Measurements from ENCODE around the gene CNPY3. TPM values are rescaled to one million over a fixed set of nuclear protein-coding genes. Genes with fewer than 3 reads are reported as not detected.

The CNPY3 gene
- polyA plus RNA-seq, 2 of the 4 experiments (the other 2 are of a cell fraction) = 30.3 to 38.5 TPM

GRCh38 chr6:42914546-42914945 is 14.7 kb upstream of the CNPY3 start:
- no peak overlapping the region for H3K4me2 ChIP-seq
- ATAC-seq (no peak), DNase-seq (ENCODE audit: low read depth in 1 of 2, low spot score in 1 of 2) (no peak), FAIRE-seq (no peak)
- H3K4me3 ChIP-seq = no peak overlapping the region
- CTCF ChIA-PET = interaction anchor here (1.1 to 1.8 kb wide), 2 partner anchors 13 to 15 kb away, joined by 5 to 7 read pairs; no protein-coding TSS in a partner anchor
- H3K4me1 ChIP-seq = no peaks in the 10 kb centered on the region; the same call in 2 of the 3 replicates
- H3K9me3 ChIP-seq = no peaks in the 10 kb centered on the region
- TF ChIP-seq HOXB5 (CRISPR knock-in tag; IDR thresholded peaks at IDR 0.05) (no peak), ZNF302 (CRISPR knock-in tag; IDR thresholded peaks at IDR 0.05) (no peak), POLR2AphosphoS2 (conservative IDR thresholded peaks at IDR 0.05; ENCODE audit: low read length) (no peak), SMC3 (IDR thresholded peaks at IDR 0.05) (no peak), KDM1A (IDR thresholded peaks at IDR 0.05; ENCODE audit: low read depth) (no peak), HMGXB4 (CRISPR knock-in tag; IDR thresholded peaks at IDR 0.05; ENCODE audit: borderline replicate concordance) (no peak), FOXS1 (CRISPR knock-in tag; IDR thresholded peaks at IDR 0.05) (no peak), ZSCAN20 (CRISPR knock-in tag; IDR thresholded peaks at IDR 0.05) (no peak), HDAC2 (IDR thresholded peaks at IDR 0.05) (no peak), FOSB (CRISPR knock-in tag; IDR thresholded peaks at IDR 0.05) (no peak), MAZ (IDR thresholded peaks at IDR 0.05; ENCODE audit: borderline replicate concordance, low read depth, low read length) (no peak), NR3C1 (IDR thresholded peaks at IDR 0.05) (no peak)
- TF ChIP-seq, protein P1, sequence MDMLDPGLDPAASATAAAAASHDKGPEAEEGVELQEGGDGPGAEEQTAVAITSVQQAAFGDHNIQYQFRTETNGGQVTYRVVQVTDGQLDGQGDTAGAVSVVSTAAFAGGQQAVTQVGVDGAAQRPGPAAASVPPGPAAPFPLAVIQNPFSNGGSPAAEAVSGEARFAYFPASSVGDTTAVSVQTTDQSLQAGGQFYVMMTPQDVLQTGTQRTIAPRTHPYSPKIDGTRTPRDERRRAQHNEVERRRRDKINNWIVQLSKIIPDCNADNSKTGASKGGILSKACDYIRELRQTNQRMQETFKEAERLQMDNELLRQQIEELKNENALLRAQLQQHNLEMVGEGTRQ (IDR thresholded peaks at IDR 0.05) = no peak
- TF ChIP-seq, protein P2, sequence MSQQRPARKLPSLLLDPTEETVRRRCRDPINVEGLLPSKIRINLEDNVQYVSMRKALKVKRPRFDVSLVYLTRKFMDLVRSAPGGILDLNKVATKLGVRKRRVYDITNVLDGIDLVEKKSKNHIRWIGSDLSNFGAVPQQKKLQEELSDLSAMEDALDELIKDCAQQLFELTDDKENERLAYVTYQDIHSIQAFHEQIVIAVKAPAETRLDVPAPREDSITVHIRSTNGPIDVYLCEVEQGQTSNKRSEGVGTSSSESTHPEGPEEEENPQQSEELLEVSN (IDR thresholded peaks at IDR 0.05; ENCODE audit: borderline replicate concordance, low read depth) = no peak
- TF ChIP-seq, protein P3, sequence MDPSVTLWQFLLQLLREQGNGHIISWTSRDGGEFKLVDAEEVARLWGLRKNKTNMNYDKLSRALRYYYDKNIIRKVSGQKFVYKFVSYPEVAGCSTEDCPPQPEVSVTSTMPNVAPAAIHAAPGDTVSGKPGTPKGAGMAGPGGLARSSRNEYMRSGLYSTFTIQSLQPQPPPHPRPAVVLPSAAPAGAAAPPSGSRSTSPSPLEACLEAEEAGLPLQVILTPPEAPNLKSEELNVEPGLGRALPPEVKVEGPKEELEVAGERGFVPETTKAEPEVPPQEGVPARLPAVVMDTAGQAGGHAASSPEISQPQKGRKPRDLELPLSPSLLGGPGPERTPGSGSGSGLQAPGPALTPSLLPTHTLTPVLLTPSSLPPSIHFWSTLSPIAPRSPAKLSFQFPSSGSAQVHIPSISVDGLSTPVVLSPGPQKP (IDR thresholded peaks at IDR 0.05; ENCODE audit: low read depth, low read length) = no peak
- 41% methylated on average over 4 of the region's 4 CpGs for WGBS (ENCODE audit: missing lambda C conversion rate)
- H3K27ac ChIP-seq = no peak overlapping the region
- POLR2A ChIA-PET = no interaction called here

GRCh38 chr6:42915732-42916131 is 13.5 kb upstream of the CNPY3 start, which contains the start of gene PTCRA:
Gene PTCRA, plus strand, starts transcription at chr6:42916053. Its CDS starts 17 bp downstream, at chr6:42916070.
- ATAC-seq (peak in 1 of 2 experiments; percentile 34; a peak in 1 of 6 replicates), FAIRE-seq (no peak), DNase-seq (ENCODE audit: low read depth in 1 of 2, low spot score in 1 of 2) (no peak)
- Histone ChIP-seq H3K27ac (no peak within 1 kb of the TSS), H3K9me3 (no peaks in the 10 kb centered on the region), H3K4me2 (no peak within 1 kb of the TSS), H3K4me3 (no peak within 1 kb of the TSS), H3K4me1 (peaks cover 3% of the 10 kb centered on the region; the same call in 1 of the 3 replicates)
- TF ChIP-seq MAZ (IDR thresholded peaks at IDR 0.05; ENCODE audit: borderline replicate concordance, low read depth, low read length) (no peak), HOXB13 (CRISPR knock-in tag; IDR thresholded peaks at IDR 0.05; ENCODE audit: low read depth) (no peak)
- ChIA-PET CTCF (interaction anchor here (1.1 to 1.8 kb wide), 2 partner anchors 14 to 16 kb away, joined by 5 to 7 read pairs; no protein-coding TSS in a partner anchor), POLR2A (no interaction called here)
- WGBS (ENCODE audit: missing lambda C conversion rate) = 85% methylated on average over 7 of the region's 10 CpGs

GRCh38 chr6:42916288-42916687 is 13.0 kb upstream of the CNPY3 start:
- peak in 1 of 2 experiments; percentile 47; a peak in 1 of 6 replicates for ATAC-seq
- no peak for FAIRE-seq
- no peak overlapping the region for H3K4me2 ChIP-seq
- H3K27ac ChIP-seq = no peak overlapping the region
- peaks cover 3% of the 10 kb centered on the region; the same call in 1 of the 3 replicates for H3K4me1 ChIP-seq
- POLR2A ChIA-PET = no interaction called here
- no peak overlapping the region for H3K4me3 ChIP-seq
- H3K9me3 ChIP-seq = no peaks in the 10 kb centered on the region
- WGBS (ENCODE audit: missing lambda C conversion rate) = no CpG with 5 or more reads among the region's 1 CpG
- no peak for DNase-seq (ENCODE audit: low read depth in 1 of 2, low spot score in 1 of 2)
- TF ChIP-seq, protein P4, sequence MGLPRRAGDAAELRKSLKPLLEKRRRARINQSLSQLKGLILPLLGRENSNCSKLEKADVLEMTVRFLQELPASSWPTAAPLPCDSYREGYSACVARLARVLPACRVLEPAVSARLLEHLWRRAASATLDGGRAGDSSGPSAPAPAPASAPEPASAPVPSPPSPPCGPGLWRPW (IDR thresholded peaks at IDR 0.05) = no peak
- TF ChIP-seq MAFK (IDR thresholded peaks at IDR 0.05; ENCODE audit: partially characterized antibody) (no peak), CHD4 (IDR thresholded peaks at IDR 0.05; ENCODE audit: borderline replicate concordance) (no peak), SMC3 (IDR thresholded peaks at IDR 0.05) (no peak), KDM5A (IDR thresholded peaks at IDR 0.05) (no peak), GATA3 (IDR thresholded peaks at IDR 0.05; ENCODE audit: borderline replicate concordance) (no peak), POLR2A (IDR thresholded peaks at IDR 0.05; ENCODE audit: low read length) (no peak), RAD21 (conservative IDR thresholded peaks at IDR 0.05 in 1 of 2, IDR thresholded peaks at IDR 0.05 in 1 of 2) (no peak)
- TF ChIP-seq, protein P3 (IDR thresholded peaks at IDR 0.05; ENCODE audit: low read depth, low read length) = no peak
- TF ChIP-seq, protein P1 (IDR thresholded peaks at IDR 0.05) = no peak
- CTCF ChIA-PET = interaction anchor here (0.8 kb wide), 1 partner anchor 16 kb away, joined by 4 read pairs; no protein-coding TSS in a partner anchor
